ENCODE measurements around the gene IER5.

DNA sequence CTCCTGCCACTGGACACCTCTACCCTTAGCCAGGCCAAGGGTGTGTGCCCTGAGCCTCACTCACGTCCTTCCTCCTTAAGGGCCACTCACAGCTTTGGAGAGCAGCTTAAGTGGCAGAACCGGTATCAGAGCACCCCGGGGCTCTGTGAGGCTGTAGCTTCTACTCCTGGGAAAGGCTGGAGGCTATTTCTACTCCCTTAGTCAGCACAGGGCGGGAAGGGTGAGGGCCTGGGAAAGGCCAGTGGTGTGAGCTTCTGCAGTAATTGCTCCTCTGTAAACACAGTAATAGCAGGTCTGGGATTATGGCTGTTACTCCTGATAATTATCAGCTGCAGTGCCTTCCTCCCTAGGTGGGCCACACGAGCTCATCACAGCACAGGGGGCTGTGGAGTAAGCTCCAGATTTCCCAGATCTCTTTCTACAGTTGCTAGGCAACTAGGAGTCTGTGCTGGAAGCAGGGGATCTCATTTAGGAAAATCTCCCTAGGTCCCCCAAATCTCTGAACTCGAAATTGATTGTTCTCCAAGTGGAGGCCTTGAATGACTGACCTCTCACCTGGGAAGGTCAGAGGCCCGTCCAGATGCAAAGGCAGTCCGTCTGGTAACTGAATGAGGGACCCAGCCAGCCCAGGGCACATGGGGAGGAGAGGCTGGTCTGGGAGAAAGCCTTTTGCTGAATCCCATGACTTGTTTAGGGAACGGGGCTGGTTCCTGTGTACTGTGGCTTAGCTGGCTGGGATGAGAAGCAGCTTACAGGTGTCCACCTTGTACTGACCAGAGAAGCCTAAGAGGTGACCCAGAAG, 29.3 kb downstream of the IER5 start:
- TF ChIP-seq, protein P1, sequence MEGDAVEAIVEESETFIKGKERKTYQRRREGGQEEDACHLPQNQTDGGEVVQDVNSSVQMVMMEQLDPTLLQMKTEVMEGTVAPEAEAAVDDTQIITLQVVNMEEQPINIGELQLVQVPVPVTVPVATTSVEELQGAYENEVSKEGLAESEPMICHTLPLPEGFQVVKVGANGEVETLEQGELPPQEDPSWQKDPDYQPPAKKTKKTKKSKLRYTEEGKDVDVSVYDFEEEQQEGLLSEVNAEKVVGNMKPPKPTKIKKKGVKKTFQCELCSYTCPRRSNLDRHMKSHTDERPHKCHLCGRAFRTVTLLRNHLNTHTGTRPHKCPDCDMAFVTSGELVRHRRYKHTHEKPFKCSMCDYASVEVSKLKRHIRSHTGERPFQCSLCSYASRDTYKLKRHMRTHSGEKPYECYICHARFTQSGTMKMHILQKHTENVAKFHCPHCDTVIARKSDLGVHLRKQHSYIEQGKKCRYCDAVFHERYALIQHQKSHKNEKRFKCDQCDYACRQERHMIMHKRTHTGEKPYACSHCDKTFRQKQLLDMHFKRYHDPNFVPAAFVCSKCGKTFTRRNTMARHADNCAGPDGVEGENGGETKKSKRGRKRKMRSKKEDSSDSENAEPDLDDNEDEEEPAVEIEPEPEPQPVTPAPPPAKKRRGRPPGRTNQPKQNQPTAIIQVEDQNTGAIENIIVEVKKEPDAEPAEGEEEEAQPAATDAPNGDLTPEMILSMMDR (IDR thresholded peaks at IDR 0.05), result no peak
- no peak for TF ChIP-seq POLR2A (IDR thresholded peaks at IDR 0.05)

Measured in Peyer's patch (tissue), 4 donors.